Vagina (tissue), 2 donors: ENCODE measurements around the gene STK40. TPM values are rescaled to one million over a fixed set of nuclear protein-coding genes. Genes with fewer than 3 reads are reported as not detected.

Experiments used
- DNase-seq, 2 donors: peaks; one replicate each; pipeline ENCODE4 v3.0.0-alpha.2; 2017; ENCODE audit errors: extremely low spot score in 2 of 2
- H3K27ac ChIP-seq: fragments of 200-600 bp; sonication (generic); one replicate; pipeline ENCODE4 v1.5.1; 2019
- H3K27me3 ChIP-seq: fragments of 200-600 bp; sonication (generic); one replicate; pipeline ENCODE4 v1.5.1; 2019
- H3K36me3 ChIP-seq, 2 donors: fragments of 200-600 bp; sonication (generic); one replicate each; pipeline ENCODE4 v1.5.1; 2017 to 2019
- H3K4me1 ChIP-seq: fragments of 200-600 bp; sonication (generic); one replicate; pipeline ENCODE4 v1.5.1; 2019
- H3K4me3 ChIP-seq, 2 donors: fragments of 200-600 bp; sonication (generic); 1 replicate in 1 of 2; 2 replicates in 1 of 2; pipeline ENCODE4 v1.5.1; 2016 to 2019
- H3K9me3 ChIP-seq: fragments of 200-600 bp; sonication (generic); one replicate; pipeline ENCODE4 v1.5.1; 2019
- POLR2A ChIP-seq, 2 donors: fragments of 450-650 bp; IDR thresholded peaks; one replicate each; pipeline ENCODE4 v1.6.1; 2017; ENCODE audit warnings: antibody characterized with exemption in 2 of 2, mild to moderate bottlenecking in 2 of 2, moderate library complexity in 2 of 2
- POLR2AphosphoS5 ChIP-seq, 2 donors: sonication (generic); formaldehyde crosslinking; IDR thresholded peaks; one replicate each; pipeline ENCODE4 v1.9.0; 2017; ENCODE audit warnings: antibody characterized with exemption in 2 of 2, mild to moderate bottlenecking in 2 of 2, low read depth in 1 of 2; ENCODE audit not compliant: insufficient read depth in 1 of 2
- intact Hi-C: fragments of 100-400 bp; cut with DNase I; formaldehyde crosslinking; loops from one replicate; pipeline ENCODE4 v1.15.1; 2023
- total RNA-seq: library from RNA; depleted of rRNA; stranded (reverse); fragments of >200 nt; gene quantifications from one replicate; pipeline ENCODE4 v1.2.3, GENCODE V29; 2016
- TF ChIP-seq, protein P1 (sequence below), 3 experiments: fragments of 450-650 bp in 2 of 3; fragments of 200-600 bp in 1 of 3; sonication (generic) in 1 of 3; IDR thresholded peaks; one replicate each; pipeline ENCODE4 v1.5.1; 2017 to 2019; ENCODE audit warnings: antibody characterized with exemption in 3 of 3, mild to moderate bottlenecking in 2 of 3, moderate library complexity in 2 of 3

STK40 gene
- total RNA-seq, 1 donor from 2014 or later, result 35.4 TPM

DNA sequence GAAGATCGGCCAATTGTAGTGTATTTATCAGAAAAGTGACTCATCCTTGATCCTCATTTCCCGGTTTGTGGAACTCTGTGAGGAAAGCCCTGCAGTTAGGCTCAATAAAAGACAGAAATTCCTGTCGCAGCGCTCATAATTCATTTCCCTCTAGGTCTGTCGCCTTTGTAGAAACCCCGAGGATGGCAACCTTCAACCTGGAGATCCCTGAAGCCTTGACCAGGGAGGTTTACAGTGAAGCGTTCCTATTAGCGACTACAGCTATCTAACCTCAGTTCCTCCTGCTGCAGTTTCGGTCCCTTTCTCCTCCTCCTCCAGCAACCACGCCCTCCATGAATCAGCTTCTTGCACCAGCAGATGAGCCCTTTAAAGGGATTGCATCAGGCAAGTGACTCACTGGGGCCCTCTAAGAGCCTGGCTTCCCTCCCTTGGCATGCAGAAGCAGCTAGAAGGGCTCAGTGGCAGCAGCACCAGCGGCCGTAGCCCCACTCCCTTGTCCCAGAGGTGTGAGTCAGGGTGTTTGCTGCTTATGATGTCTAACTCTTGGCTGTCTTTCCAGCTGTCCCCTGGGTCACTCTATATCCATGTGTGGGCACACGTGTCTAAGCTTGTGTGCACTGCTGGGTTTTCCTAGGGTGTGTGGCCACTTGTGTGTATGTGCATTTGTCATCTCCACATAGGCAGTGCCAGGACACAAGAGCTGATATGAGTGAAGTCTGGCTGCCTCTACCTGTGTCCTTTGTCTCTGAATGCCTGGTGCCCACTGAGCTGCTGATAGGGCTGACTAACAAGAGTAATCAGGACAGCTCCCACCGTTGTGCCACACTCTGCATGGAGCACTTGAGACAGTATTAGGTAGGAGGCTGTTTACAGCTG lies 779 bp upstream of the STK40 start:
- H3K27me3 ChIP-seq, result no peaks in the 10 kb centered on the region
- TF ChIP-seq POLR2AphosphoS5 (IDR thresholded peaks at IDR 0.05; ENCODE audit: insufficient read depth in 1 of 2, low read depth in 1 of 2) (peak; percentile 97), POLR2A (IDR thresholded peaks at IDR 0.05) (peak; percentile 56 to 70)
- TF ChIP-seq, protein P1, sequence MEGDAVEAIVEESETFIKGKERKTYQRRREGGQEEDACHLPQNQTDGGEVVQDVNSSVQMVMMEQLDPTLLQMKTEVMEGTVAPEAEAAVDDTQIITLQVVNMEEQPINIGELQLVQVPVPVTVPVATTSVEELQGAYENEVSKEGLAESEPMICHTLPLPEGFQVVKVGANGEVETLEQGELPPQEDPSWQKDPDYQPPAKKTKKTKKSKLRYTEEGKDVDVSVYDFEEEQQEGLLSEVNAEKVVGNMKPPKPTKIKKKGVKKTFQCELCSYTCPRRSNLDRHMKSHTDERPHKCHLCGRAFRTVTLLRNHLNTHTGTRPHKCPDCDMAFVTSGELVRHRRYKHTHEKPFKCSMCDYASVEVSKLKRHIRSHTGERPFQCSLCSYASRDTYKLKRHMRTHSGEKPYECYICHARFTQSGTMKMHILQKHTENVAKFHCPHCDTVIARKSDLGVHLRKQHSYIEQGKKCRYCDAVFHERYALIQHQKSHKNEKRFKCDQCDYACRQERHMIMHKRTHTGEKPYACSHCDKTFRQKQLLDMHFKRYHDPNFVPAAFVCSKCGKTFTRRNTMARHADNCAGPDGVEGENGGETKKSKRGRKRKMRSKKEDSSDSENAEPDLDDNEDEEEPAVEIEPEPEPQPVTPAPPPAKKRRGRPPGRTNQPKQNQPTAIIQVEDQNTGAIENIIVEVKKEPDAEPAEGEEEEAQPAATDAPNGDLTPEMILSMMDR (IDR thresholded peaks at IDR 0.05), result no peak
- peaks cover 47% of the 10 kb centered on the region for H3K4me1 ChIP-seq
- H3K36me3 ChIP-seq, result peaks cover 0 to 14% of the 10 kb centered on the region in 2 donors
- DNase-seq, result peak in 1 of 2 donors; percentile 100
- intact Hi-C loops, result loop anchor here (10.0 kb wide), 1 partner anchor 232 kb away; the partner anchor contains the start of gene MAP7D1
- peak overlapping the region; percentile 99 for H3K27ac ChIP-seq
- H3K4me3 ChIP-seq, result peak overlapping the region; percentile 47 to 67
- H3K9me3 ChIP-seq, result no peaks in the 10 kb centered on the region

DNA sequence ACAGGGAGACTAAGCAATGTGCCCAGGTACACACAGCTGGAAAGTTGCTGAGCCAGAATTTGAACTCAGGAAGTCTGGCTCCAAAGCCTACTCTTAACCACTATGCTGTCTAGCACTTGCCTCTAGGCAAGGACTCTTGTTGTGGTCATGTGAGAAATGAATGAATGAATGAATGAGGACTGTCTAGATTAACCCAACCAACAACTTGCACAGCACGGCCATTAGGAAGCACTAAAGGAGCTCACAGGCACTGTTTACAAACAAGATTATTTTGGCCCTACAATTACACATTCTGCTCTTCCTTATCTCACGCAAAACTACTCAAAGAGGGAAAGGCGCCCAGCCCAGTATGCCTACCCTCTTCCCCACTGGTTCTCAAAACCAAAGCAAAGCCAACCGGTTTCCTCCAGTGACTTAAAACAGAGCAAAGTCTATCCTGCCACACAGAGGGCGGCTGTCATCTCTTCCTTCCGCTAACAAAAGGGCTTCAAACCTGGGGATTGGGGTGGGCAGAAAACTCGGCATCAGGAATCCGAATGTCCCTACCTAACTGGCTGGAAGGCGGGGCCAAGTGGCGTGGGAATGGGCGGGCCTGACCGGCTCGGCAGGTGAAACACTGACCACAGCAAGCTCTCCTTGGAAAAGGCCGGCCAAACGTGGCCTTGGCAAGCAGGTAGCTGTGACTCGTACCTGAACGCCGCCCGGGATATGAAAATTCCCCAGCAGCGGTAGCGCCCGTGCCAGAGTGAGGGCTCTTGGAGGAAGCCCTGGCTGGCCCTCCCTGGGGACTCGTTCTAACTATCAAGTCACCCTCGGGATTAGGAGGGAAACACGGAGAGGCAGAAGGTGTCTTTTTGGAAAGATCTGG lies 948 bp downstream of the STK40 start:
- peaks cover 53% of the 10 kb centered on the region for H3K4me1 ChIP-seq
- peak overlapping the region; percentile 99 for H3K27ac ChIP-seq
- no peaks in the 10 kb centered on the region for H3K9me3 ChIP-seq
- peak overlapping the region; percentile 67 to 95 for H3K4me3 ChIP-seq
- H3K27me3 ChIP-seq, result no peaks in the 10 kb centered on the region
- intact Hi-C loops, result loop anchor here (10.0 kb wide), 1 partner anchor 230 kb away; the partner anchor contains the start of gene MAP7D1
- peaks cover 0 to 3% of the 10 kb centered on the region in 2 donors for H3K36me3 ChIP-seq
- DNase-seq, result no peak
- TF ChIP-seq, protein P1 (IDR thresholded peaks at IDR 0.05), result no peak
- TF ChIP-seq POLR2AphosphoS5 (IDR thresholded peaks at IDR 0.05; ENCODE audit: insufficient read depth in 1 of 2, low read depth in 1 of 2), result peak in 1 of 2 donors; percentile 32

DNA sequence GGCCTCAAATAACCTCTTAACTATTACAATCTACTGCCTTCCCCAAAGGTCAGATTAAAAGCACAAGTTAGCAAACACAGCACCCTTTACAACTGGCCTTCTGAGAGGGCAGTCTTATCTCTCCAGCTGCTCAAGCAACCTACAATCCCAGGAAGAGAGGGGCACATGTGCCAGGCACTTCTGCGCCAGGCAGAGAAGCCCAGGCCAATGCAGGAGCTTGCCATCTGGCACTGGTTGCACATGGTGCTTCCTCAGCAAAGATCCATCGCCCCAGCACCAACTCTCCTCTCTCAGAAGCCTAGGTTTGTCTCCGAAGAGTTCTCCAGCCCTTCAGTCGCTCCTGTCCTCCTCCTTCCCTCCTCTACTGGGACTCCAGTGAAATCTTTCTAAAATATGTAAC lies 2.5 kb downstream of the STK40 start:
- H3K4me3 ChIP-seq, result no peak overlapping the region
- no peak for TF ChIP-seq POLR2AphosphoS5 (IDR thresholded peaks at IDR 0.05; ENCODE audit: insufficient read depth in 1 of 2, low read depth in 1 of 2)
- no peak for TF ChIP-seq POLR2A (IDR thresholded peaks at IDR 0.05)
- TF ChIP-seq, protein P1 (IDR thresholded peaks at IDR 0.05), result no peak
- H3K9me3 ChIP-seq, result no peaks in the 10 kb centered on the region
- DNase-seq, result no peak
- intact Hi-C loops, result loop anchor here (10.0 kb wide), 1 partner anchor 228 kb away; the partner anchor contains the start of gene MAP7D1
- H3K36me3 ChIP-seq, result peaks cover 0 to 3% of the 10 kb centered on the region in 2 donors
- H3K27ac ChIP-seq, result no peak overlapping the region
- no peaks in the 10 kb centered on the region for H3K27me3 ChIP-seq
- peaks cover 53% of the 10 kb centered on the region for H3K4me1 ChIP-seq

DNA sequence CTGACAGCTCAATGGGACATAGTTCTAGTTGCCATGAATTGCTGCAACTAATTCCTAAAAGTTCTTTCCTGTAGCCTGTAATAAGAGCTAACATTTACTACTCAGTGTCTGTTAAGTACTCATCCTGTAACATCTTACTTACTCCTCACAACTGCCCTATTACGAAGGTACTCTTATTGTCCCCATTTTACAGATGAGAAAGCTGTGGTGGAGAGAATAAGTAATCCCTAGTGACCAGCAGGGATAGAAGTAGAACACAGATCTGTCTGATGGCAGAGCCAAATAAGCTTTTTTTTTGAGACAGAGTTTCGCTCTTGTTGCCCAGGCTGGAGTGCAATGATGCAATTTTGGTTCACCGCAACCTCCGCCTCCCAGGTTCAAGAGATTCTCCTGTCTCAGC lies 3.1 kb downstream of the STK40 start:
- Histone ChIP-seq H3K4me1 (peaks cover 47% of the 10 kb centered on the region), H3K27ac (no peak overlapping the region), H3K27me3 (no peaks in the 10 kb centered on the region), H3K4me3 (no peak overlapping the region), H3K36me3 (peaks cover 0 to 3% of the 10 kb centered on the region in 2 donors), H3K9me3 (no peaks in the 10 kb centered on the region)
- DNase-seq, result no peak
- no peak for TF ChIP-seq POLR2AphosphoS5 (IDR thresholded peaks at IDR 0.05; ENCODE audit: insufficient read depth in 1 of 2, low read depth in 1 of 2)
- no peak for TF ChIP-seq POLR2A (IDR thresholded peaks at IDR 0.05)
- TF ChIP-seq, protein P1 (IDR thresholded peaks at IDR 0.05), result no peak
- intact Hi-C loops, result loop anchor here (10.0 kb wide), 1 partner anchor 228 kb away; the partner anchor contains the start of gene MAP7D1
